SK-N-SH (cell line): ENCODE measurements around the gene ZBTB1.

Experiments
- EP300 ChIP-seq, 2 experiments: IDR thresholded peaks; 2 replicates each; pipeline versions ENCODE4 v1.4.0 to v1.6.1; 2012; ENCODE audit warnings: borderline replicate concordance in 1 of 2, low read depth in 1 of 2, low read length in 1 of 2
- FOXM1 ChIP-seq: IDR thresholded peaks from 2 replicates; pipeline ENCODE4 v1.4.0; 2012; ENCODE audit warnings: low read depth, mild to moderate bottlenecking
- MAX ChIP-seq: IDR thresholded peaks from 2 replicates; pipeline ENCODE4 v1.4.0; 2012; ENCODE audit warnings: low read depth
- MXI1 ChIP-seq: IDR thresholded peaks from 2 replicates; pipeline ENCODE4 v1.6.1; 2012; ENCODE audit warnings: mild to moderate bottlenecking, low read depth, low read length, improper control_type of control experiment
- POLR2AphosphoS5 ChIP-seq: IDR thresholded peaks from 2 replicates; pipeline ENCODE4 v1.6.1; 2012; ENCODE audit warnings: low read depth, low read length
- RFX5 ChIP-seq: IDR thresholded peaks from 2 replicates; pipeline ENCODE4 v1.6.1; 2012; ENCODE audit warnings: mild to moderate bottlenecking, improper control_type of control experiment, low read length
- SMC3 ChIP-seq: IDR thresholded peaks from 2 replicates; pipeline ENCODE4 v1.6.1; 2012; ENCODE audit warnings: low read depth, low read length, improper control_type of control experiment
- YY1 ChIP-seq: IDR thresholded peaks from 2 replicates; pipeline ENCODE4 v1.4.0; 2012; ENCODE audit warnings: low read depth, mild to moderate bottlenecking
- TF ChIP-seq, protein P1 (sequence below): fragments of 200-600 bp; sonication (generic); IDR thresholded peaks from 2 replicates; pipeline ENCODE4 v1.6.1; 2017; ENCODE audit warnings: antibody characterized with exemption, mild to moderate bottlenecking, moderate library complexity
- TF ChIP-seq, protein P2 (sequence below): IDR thresholded peaks from 2 replicates; pipeline ENCODE4 v1.6.1; 2012; ENCODE audit warnings: mild to moderate bottlenecking, low read depth, low read length, moderate library complexity

DNA sequence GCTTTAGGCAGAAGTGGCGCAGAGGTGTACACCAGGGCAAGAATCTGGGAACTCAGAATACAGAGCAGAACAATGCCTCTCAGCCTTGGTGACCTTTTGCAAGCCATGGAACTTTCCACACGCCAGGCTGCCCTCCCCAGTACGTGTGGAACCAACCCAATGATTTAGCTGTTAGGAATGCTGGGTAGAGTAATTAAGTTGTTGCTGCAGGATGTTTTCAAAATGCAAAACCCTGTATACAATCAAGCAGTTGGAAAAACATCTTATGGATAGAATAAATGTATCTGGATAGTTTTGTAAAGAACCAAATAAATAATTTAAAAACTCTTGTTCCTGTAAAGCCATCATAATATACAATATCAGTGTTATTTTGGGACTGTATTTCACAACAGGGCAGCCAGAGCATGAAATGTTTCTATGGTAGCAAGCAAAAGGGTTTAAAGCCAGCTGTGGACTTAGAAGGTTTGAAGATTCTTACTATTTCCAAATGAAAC is 64.6 kb downstream of the ZBTB1 start:
- TF ChIP-seq, protein P1, sequence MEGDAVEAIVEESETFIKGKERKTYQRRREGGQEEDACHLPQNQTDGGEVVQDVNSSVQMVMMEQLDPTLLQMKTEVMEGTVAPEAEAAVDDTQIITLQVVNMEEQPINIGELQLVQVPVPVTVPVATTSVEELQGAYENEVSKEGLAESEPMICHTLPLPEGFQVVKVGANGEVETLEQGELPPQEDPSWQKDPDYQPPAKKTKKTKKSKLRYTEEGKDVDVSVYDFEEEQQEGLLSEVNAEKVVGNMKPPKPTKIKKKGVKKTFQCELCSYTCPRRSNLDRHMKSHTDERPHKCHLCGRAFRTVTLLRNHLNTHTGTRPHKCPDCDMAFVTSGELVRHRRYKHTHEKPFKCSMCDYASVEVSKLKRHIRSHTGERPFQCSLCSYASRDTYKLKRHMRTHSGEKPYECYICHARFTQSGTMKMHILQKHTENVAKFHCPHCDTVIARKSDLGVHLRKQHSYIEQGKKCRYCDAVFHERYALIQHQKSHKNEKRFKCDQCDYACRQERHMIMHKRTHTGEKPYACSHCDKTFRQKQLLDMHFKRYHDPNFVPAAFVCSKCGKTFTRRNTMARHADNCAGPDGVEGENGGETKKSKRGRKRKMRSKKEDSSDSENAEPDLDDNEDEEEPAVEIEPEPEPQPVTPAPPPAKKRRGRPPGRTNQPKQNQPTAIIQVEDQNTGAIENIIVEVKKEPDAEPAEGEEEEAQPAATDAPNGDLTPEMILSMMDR, result no peak
- no peak for TF ChIP-seq POLR2AphosphoS5
- no peak for TF ChIP-seq RFX5
- TF ChIP-seq YY1, result no peak
- no peak for TF ChIP-seq MXI1
- no peak for TF ChIP-seq FOXM1
- TF ChIP-seq SMC3, result no peak
- TF ChIP-seq EP300 (IDR thresholded peaks at IDR 0.05; ENCODE audit: borderline replicate concordance in 1 of 2, low read depth in 1 of 2, low read length in 1 of 2), result no peak
- no peak for TF ChIP-seq MAX
- TF ChIP-seq, protein P2, sequence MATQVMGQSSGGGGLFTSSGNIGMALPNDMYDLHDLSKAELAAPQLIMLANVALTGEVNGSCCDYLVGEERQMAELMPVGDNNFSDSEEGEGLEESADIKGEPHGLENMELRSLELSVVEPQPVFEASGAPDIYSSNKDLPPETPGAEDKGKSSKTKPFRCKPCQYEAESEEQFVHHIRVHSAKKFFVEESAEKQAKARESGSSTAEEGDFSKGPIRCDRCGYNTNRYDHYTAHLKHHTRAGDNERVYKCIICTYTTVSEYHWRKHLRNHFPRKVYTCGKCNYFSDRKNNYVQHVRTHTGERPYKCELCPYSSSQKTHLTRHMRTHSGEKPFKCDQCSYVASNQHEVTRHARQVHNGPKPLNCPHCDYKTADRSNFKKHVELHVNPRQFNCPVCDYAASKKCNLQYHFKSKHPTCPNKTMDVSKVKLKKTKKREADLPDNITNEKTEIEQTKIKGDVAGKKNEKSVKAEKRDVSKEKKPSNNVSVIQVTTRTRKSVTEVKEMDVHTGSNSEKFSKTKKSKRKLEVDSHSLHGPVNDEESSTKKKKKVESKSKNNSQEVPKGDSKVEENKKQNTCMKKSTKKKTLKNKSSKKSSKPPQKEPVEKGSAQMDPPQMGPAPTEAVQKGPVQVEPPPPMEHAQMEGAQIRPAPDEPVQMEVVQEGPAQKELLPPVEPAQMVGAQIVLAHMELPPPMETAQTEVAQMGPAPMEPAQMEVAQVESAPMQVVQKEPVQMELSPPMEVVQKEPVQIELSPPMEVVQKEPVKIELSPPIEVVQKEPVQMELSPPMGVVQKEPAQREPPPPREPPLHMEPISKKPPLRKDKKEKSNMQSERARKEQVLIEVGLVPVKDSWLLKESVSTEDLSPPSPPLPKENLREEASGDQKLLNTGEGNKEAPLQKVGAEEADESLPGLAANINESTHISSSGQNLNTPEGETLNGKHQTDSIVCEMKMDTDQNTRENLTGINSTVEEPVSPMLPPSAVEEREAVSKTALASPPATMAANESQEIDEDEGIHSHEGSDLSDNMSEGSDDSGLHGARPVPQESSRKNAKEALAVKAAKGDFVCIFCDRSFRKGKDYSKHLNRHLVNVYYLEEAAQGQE, result no peak
